GM23338 (cell line): Measurements from ENCODE around the gene CLCN1. TPM values are rescaled to one million over a fixed set of nuclear protein-coding genes. Genes with fewer than 3 reads are reported as not detected.

ENCODE experiments used
- ATAC-seq: fragments of 200-7000 bp; cut with Tn5 transposase; 3 replicates; pipeline ENCODE4 v1.9.1; 2020
- DNase-seq: peaks from one replicate; pipeline ENCODE4 v3.0.0-alpha.2; 2015; ENCODE audit warnings: low spot score
- H2AFZ ChIP-seq: fragments of 200-600 bp; sonication (generic); 2 replicates; pipeline ENCODE4 v1.8.0; 2016; ENCODE audit warnings: antibody characterized with exemption, mild to moderate bottlenecking, moderate library complexity
- H3F3A ChIP-seq: fragments of 200-600 bp; sonication (generic); replicated peaks from 2 replicates; pipeline ENCODE4 v1.8.0; 2017; ENCODE audit warnings: antibody characterized with exemption, mixed run types, low read depth
- H3K27ac ChIP-seq: fragments of 200-600 bp; sonication (generic); 2 replicates; pipeline ENCODE4 v1.6.1; 2016; ENCODE audit warnings: low read depth
- H3K27me3 ChIP-seq: fragments of 200-600 bp; sonication (generic); 2 replicates; pipeline ENCODE4 v1.8.0; 2016; ENCODE audit warnings: mild to moderate bottlenecking, mixed run types, moderate library complexity; ENCODE audit not compliant: insufficient read depth
- H3K36me3 ChIP-seq: fragments of 200-600 bp; sonication (generic); 2 replicates; pipeline ENCODE4 v1.8.0; 2016; ENCODE audit warnings: mild to moderate bottlenecking; ENCODE audit not compliant: insufficient read depth
- H3K4me1 ChIP-seq: fragments of 200-600 bp; sonication (generic); 2 replicates; pipeline ENCODE4 v1.8.0; 2016; ENCODE audit warnings: mild to moderate bottlenecking, moderate library complexity; ENCODE audit not compliant: insufficient read depth
- H3K4me2 ChIP-seq: fragments of 200-600 bp; sonication (generic); 2 replicates; pipeline ENCODE4 v1.7.1; 2017; ENCODE audit warnings: mixed run types
- H3K4me3 ChIP-seq: fragments of 200-600 bp; sonication (generic); 2 replicates; pipeline ENCODE4 v1.6.1; 2016; ENCODE audit warnings: mixed run types
- H3K79me2 ChIP-seq: fragments of 200-600 bp; sonication (generic); replicated peaks from 2 replicates; pipeline ENCODE4 v1.8.0; 2017; ENCODE audit warnings: mild to moderate bottlenecking; ENCODE audit not compliant: insufficient read depth
- H3K9me2 ChIP-seq: fragments of 200-600 bp; sonication (generic); 2 replicates; pipeline ENCODE4 v1.8.0; 2017; ENCODE audit not compliant: insufficient read depth
- H4K20me1 ChIP-seq: fragments of 200-600 bp; sonication (generic); replicated peaks from 2 replicates; pipeline ENCODE4 v1.8.0; 2017; ENCODE audit warnings: mild to moderate bottlenecking; ENCODE audit not compliant: insufficient read depth
- H3K27ac Mint-ChIP-seq: 2 replicates; pipeline ENCODE4 v1.8.0; 2020; ENCODE audit warnings: inconsistent platforms, mild to moderate bottlenecking, moderate library complexity, mixed read lengths
- H3K27me3 Mint-ChIP-seq: 3 replicates; pipeline ENCODE4 v1.8.0; 2022; ENCODE audit warnings: low read depth, mild to moderate bottlenecking, moderate library complexity, mixed read lengths, inconsistent platforms; ENCODE audit not compliant: insufficient read depth, poor library complexity
- H3K36me3 Mint-ChIP-seq: 3 replicates; pipeline ENCODE4 v1.8.0; 2021; ENCODE audit warnings: low read depth, mild to moderate bottlenecking, inconsistent platforms, moderate library complexity, mixed read lengths
- H3K4me1 Mint-ChIP-seq: 3 replicates; pipeline ENCODE4 v1.8.0; 2020; ENCODE audit warnings: mild to moderate bottlenecking, inconsistent platforms, mixed read lengths
- H3K4me3 Mint-ChIP-seq: 3 replicates; pipeline ENCODE4 v1.8.0; 2021; ENCODE audit warnings: moderate library complexity, mild to moderate bottlenecking, inconsistent platforms, mixed read lengths
- H3K9me3 Mint-ChIP-seq: 3 replicates; pipeline ENCODE4 v1.8.0; 2020; ENCODE audit warnings: moderate library complexity, mild to moderate bottlenecking, inconsistent platforms, mixed read lengths
- CREB1 ChIP-seq: fragments of 250-450 bp; sonication (Bioruptor Pico); IDR thresholded peaks from 2 replicates; pipeline ENCODE4 v1.5.0; 2020; ENCODE audit warnings: low read depth, mild to moderate bottlenecking, moderate library complexity
- EZH2 ChIP-seq: fragments of 200-600 bp; sonication (generic); IDR thresholded peaks from one replicate; pipeline ENCODE4 v1.8.0; 2017; ENCODE audit warnings: antibody characterized with exemption, mild to moderate bottlenecking, low read depth; ENCODE audit not compliant: unreplicated experiment
- EZH2phosphoT487 ChIP-seq: fragments of 200-600 bp; sonication (generic); IDR thresholded peaks from one replicate; pipeline ENCODE4 v1.8.1; 2018; ENCODE audit warnings: antibody characterized with exemption; ENCODE audit not compliant: unreplicated experiment
- JUNB ChIP-seq: IDR thresholded peaks from one replicate; pipeline ENCODE4 v1.6.1; 2016; ENCODE audit warnings: antibody characterized with exemption; ENCODE audit not compliant: unreplicated experiment
- NANOG ChIP-seq: IDR thresholded peaks from 2 replicates; pipeline ENCODE4 v1.6.1; 2016; ENCODE audit warnings: antibody characterized with exemption, borderline replicate concordance
- POLR2AphosphoS5 ChIP-seq: IDR thresholded peaks from 2 replicates; pipeline ENCODE4 v1.6.1; 2016; ENCODE audit warnings: antibody characterized with exemption, low read depth
- REST ChIP-seq: IDR thresholded peaks from one replicate; pipeline ENCODE4 v1.6.1; 2018; ENCODE audit warnings: antibody characterized with exemption; ENCODE audit not compliant: unreplicated experiment
- STAT1 ChIP-seq: IDR thresholded peaks from one replicate; pipeline ENCODE4 v1.6.1; 2016; ENCODE audit warnings: antibody characterized with exemption; ENCODE audit not compliant: unreplicated experiment
- ZNF114 ChIP-seq: fragments of 250-450 bp; sonication (Bioruptor Pico); IDR thresholded peaks from 2 replicates; pipeline ENCODE4 v1.5.0; 2020; ENCODE audit warnings: mild to moderate bottlenecking, moderate library complexity
- ZNF331 ChIP-seq: fragments of 250-450 bp; sonication (Bioruptor Pico); IDR thresholded peaks from 2 replicates; pipeline ENCODE4 v1.5.0; 2020; ENCODE audit warnings: low read depth, mild to moderate bottlenecking, moderate library complexity
- ZNF462 ChIP-seq: fragments of 250-450 bp; sonication (Bioruptor Pico); IDR thresholded peaks from 2 replicates; pipeline ENCODE4 v1.5.0; 2020; ENCODE audit warnings: mild to moderate bottlenecking, moderate library complexity
- polyA plus RNA-seq: library from polyadenylated mRNA; unstranded; fragments of >200 nt; fragmentation: Nextera tagmentation; extraction: Ambion mirVana; gene quantifications from 2 replicates; pipeline ENCODE4 v1.2.1, GENCODE V29; 2016
- total RNA-seq: library from RNA; depleted of rRNA; stranded (reverse); fragments of >200 nt; shearing (Covaris generic); gene quantifications from 2 replicates; pipeline ENCODE4 v1.2.3, GENCODE V29; 2014
- TF ChIP-seq, protein P1 (sequence below): IDR thresholded peaks from 2 replicates; pipeline ENCODE4 v1.6.1; 2016; ENCODE audit warnings: antibody characterized with exemption
- TF ChIP-seq, protein P2 (sequence below), 2 experiments: fragments of 200-600 bp in 1 of 2; sonication (generic) in 1 of 2; conservative IDR thresholded peaks; 2 replicates each; pipeline versions ENCODE4 v1.5.1 to v1.6.1; 2016 to 2017; ENCODE audit warnings: antibody characterized with exemption in 2 of 2, low read depth in 2 of 2, mild to moderate bottlenecking in 2 of 2, moderate library complexity in 1 of 2

The CLCN1 gene
- total and polyA plus RNA-seq, 2 experiments from 2014 or later, result 0.38 to 0.48 TPM

- Histone ChIP-seq H3K79me2 (no peaks in the 10 kb centered on the region), H3K4me3 (no peak overlapping the region), H3K4me1 (peaks cover 24% of the 10 kb centered on the region), H3K9me2 (no peaks in the 10 kb centered on the region), H3K27me3 (no peaks in the 10 kb centered on the region), H3K27ac (peak overlapping the region; percentile 8; the same call in 1 of the 2 replicates), H4K20me1 (no peaks in the 10 kb centered on the region), H3K36me3 (no peaks in the 10 kb centered on the region), H2AFZ (peak overlapping the region; percentile 1; the same call in 1 of the 2 replicates), H3F3A (no peaks in the 10 kb centered on the region), H3K4me2 (no peak overlapping the region; the same call in 1 of the 2 replicates)
- H3K9me3 Mint-ChIP-seq, result no peaks in the 10 kb centered on the region
- H3K4me3 Mint-ChIP-seq, result no peak overlapping the region; the same call in 2 of the 3 replicates
- peaks cover 9% of the 10 kb centered on the region for H3K27me3 Mint-ChIP-seq
- H3K27ac Mint-ChIP-seq, result no peak overlapping the region
- no peak for TF ChIP-seq JUNB
- TF ChIP-seq EZH2phosphoT487, result no peak
- TF ChIP-seq, protein P1, sequence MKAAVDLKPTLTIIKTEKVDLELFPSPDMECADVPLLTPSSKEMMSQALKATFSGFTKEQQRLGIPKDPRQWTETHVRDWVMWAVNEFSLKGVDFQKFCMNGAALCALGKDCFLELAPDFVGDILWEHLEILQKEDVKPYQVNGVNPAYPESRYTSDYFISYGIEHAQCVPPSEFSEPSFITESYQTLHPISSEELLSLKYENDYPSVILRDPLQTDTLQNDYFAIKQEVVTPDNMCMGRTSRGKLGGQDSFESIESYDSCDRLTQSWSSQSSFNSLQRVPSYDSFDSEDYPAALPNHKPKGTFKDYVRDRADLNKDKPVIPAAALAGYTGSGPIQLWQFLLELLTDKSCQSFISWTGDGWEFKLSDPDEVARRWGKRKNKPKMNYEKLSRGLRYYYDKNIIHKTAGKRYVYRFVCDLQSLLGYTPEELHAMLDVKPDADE, result no peak
- no peak for TF ChIP-seq ZNF331
- TF ChIP-seq STAT1, result no peak
- no peak for TF ChIP-seq NANOG
- no peak for TF ChIP-seq ZNF114 (CRISPR knock-in tag)
- no peak for TF ChIP-seq EZH2
- no peak for TF ChIP-seq POLR2AphosphoS5
- no peak for TF ChIP-seq REST
- TF ChIP-seq CREB1 (CRISPR knock-in tag), result no peak
- TF ChIP-seq ZNF462 (CRISPR knock-in tag), result no peak
- TF ChIP-seq, protein P2, sequence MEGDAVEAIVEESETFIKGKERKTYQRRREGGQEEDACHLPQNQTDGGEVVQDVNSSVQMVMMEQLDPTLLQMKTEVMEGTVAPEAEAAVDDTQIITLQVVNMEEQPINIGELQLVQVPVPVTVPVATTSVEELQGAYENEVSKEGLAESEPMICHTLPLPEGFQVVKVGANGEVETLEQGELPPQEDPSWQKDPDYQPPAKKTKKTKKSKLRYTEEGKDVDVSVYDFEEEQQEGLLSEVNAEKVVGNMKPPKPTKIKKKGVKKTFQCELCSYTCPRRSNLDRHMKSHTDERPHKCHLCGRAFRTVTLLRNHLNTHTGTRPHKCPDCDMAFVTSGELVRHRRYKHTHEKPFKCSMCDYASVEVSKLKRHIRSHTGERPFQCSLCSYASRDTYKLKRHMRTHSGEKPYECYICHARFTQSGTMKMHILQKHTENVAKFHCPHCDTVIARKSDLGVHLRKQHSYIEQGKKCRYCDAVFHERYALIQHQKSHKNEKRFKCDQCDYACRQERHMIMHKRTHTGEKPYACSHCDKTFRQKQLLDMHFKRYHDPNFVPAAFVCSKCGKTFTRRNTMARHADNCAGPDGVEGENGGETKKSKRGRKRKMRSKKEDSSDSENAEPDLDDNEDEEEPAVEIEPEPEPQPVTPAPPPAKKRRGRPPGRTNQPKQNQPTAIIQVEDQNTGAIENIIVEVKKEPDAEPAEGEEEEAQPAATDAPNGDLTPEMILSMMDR (conservative IDR thresholded peaks at IDR 0.05; ENCODE audit: low read depth in 2 of 2), result no peak
- ATAC-seq (no peak), DNase-seq (no peak)
- H3K36me3 Mint-ChIP-seq, result no peaks in the 10 kb centered on the region; the same call in 2 of the 3 replicates
- H3K4me1 Mint-ChIP-seq, result peaks cover 27% of the 10 kb centered on the region
These were observed 9.3 kb downstream of the CLCN1 start for GRCh38 chr7:143325240-143325639.
